Fibroblast of lung (primary cell): ENCODE measurements around the gene PGPEP1.

Source experiments
- CTCF ChIP-seq, 2 donors: IDR thresholded peaks in 1 of 2; conservative IDR thresholded peaks in 1 of 2; 1 replicate in 1 of 2; 2 replicates in 1 of 2; pipeline ENCODE4 v1.5.1; 2011 to 2012; ENCODE audit warnings: low read length in 2 of 2, control low read depth in 1 of 2, inconsistent platforms in 1 of 2, low read depth in 1 of 2, mild to moderate bottlenecking in 1 of 2
- EZH2 ChIP-seq: IDR thresholded peaks from 2 replicates; pipeline ENCODE4 v1.5.1; 2012; ENCODE audit warnings: low read length, control low read depth, mild to moderate bottlenecking; ENCODE audit errors: missing control alignments

DNA sequence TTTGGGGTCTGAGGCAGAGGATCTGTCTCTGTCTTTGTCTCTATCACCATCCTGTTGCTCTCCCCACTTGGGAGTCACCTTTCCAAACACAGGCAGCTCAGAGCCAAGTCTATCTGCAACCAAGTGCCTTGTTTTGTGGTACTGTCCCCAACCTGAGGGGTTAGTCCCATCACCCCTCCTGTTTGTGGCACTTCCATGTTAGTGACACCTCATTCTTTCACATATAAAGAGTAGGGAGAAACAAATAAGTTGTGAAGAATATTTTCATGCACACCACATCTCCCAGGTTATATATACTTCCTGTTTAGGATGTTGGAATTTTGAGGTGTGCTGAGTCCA, 49.3 kb downstream of the PGPEP1 start:
- TF ChIP-seq CTCF (conservative IDR thresholded peaks at IDR 0.05 in 1 of 2, IDR thresholded peaks at IDR 0.05 in 1 of 2; ENCODE audit: low read depth in 1 of 2, low read length in 2 of 2) = no peak
- TF ChIP-seq EZH2 = no peak
